LNCAP (cell line): Measurements from ENCODE around the gene CYBRD1.

Source experiments
- CTCF ChIP-seq: fragments of 450-650 bp; IDR thresholded peaks from 2 replicates; pipeline ENCODE4 v1.5.1; 2017; ENCODE audit warnings: mild to moderate bottlenecking

The CYBRD1 gene

GRCh38 chr2:171522052-171522787, at the start of gene CYBRD1:
Gene CYBRD1, plus strand, starts transcription at chr2:171522474. Its CDS starts 72 bp downstream, at chr2:171522546.
- TF ChIP-seq CTCF, result no peak

GRCh38 chr2:171475979-171476378, 46.3 kb upstream of the CYBRD1 start:
- no peak for TF ChIP-seq CTCF

GRCh38 chr2:171478345-171478744, 43.9 kb upstream of the CYBRD1 start:
- TF ChIP-seq CTCF, result no peak

GRCh38 chr2:171479154-171479814, 43.0 kb upstream of the CYBRD1 start:
- no peak for TF ChIP-seq CTCF

GRCh38 chr2:171480908-171481307, 41.4 kb upstream of the CYBRD1 start:
- no peak for TF ChIP-seq CTCF

GRCh38 chr2:171482308-171482707, 40.0 kb upstream of the CYBRD1 start:
- TF ChIP-seq CTCF, result no peak

GRCh38 chr2:171482877-171483276, 39.4 kb upstream of the CYBRD1 start:
- TF ChIP-seq CTCF, result no peak
